Neural crest cell (in vitro differentiated cells): ENCODE measurements around the gene STN1. TPM values are rescaled to one million over a fixed set of nuclear protein-coding genes. Genes with fewer than 3 reads are reported as not detected.

ENCODE experiments used
- DNase-seq: peaks from one replicate; pipeline ENCODE4 v3.0.0; 2021; ENCODE audit warnings: low read depth, mixed read lengths, low spot score
- H3K27ac Mint-ChIP-seq: one replicate; pipeline ENCODE4 v1.8.0; 2021; ENCODE audit warnings: mild to moderate bottlenecking, mixed read lengths; ENCODE audit not compliant: unreplicated experiment
- H3K27me3 Mint-ChIP-seq: 2 replicates; pipeline ENCODE4 v1.8.0; 2021; ENCODE audit warnings: low read depth, mild to moderate bottlenecking, mixed read lengths
- H3K36me3 Mint-ChIP-seq: 2 replicates; pipeline ENCODE4 v1.8.0; 2021; ENCODE audit warnings: low read depth, mild to moderate bottlenecking, mixed read lengths
- H3K4me1 Mint-ChIP-seq: 2 replicates; pipeline ENCODE4 v1.8.0; 2021; ENCODE audit warnings: mixed read lengths
- H3K4me3 Mint-ChIP-seq: one replicate; pipeline ENCODE4 v1.8.0; 2021; ENCODE audit warnings: mild to moderate bottlenecking, mixed read lengths
- H3K9me3 Mint-ChIP-seq: 2 replicates; pipeline ENCODE4 v1.8.0; 2021; ENCODE audit warnings: mixed read lengths
- total RNA-seq: library from RNA; stranded (reverse); gene quantifications from 2 replicates; pipeline ENCODE4 v1.2.1, GENCODE V29; 2021
- TF ChIP-seq, protein P1 (sequence below): fragments of 200-600 bp; sonication (generic); conservative IDR thresholded peaks from 2 replicates; pipeline ENCODE4 v1.5.0; 2021; ENCODE audit warnings: antibody characterized with exemption, mild to moderate bottlenecking

Gene STN1
- total RNA-seq, 1 donor from 2014 or later, result 11.9 TPM

DNA sequence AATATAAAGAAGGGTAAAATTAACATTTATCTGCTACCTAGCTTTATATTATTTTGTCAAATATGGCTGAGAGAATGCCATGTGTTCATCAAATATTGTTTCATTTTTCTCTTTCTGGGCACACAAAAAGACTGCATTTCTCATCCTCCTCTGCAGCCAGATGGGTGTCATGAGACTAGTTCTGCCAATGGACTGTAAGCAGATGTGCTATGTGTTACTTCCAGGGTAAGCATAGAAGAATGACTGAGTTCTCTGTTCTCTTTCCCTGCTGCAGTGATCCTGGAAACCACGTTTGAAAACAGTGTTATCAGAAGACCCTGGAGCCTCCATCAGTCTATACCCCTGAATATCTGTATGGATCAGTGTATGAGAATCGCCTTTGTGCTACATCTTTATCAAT is 24.9 kb upstream of the STN1 start:
- Mint-ChIP-seq H3K36me3 (no peaks in the 10 kb centered on the region), H3K4me3 (no peak overlapping the region), H3K9me3 (no peaks in the 10 kb centered on the region), H3K4me1 (peaks cover 3% of the 10 kb centered on the region), H3K27me3 (peaks cover 2% of the 10 kb centered on the region), H3K27ac (no peak overlapping the region)
- TF ChIP-seq, protein P1, sequence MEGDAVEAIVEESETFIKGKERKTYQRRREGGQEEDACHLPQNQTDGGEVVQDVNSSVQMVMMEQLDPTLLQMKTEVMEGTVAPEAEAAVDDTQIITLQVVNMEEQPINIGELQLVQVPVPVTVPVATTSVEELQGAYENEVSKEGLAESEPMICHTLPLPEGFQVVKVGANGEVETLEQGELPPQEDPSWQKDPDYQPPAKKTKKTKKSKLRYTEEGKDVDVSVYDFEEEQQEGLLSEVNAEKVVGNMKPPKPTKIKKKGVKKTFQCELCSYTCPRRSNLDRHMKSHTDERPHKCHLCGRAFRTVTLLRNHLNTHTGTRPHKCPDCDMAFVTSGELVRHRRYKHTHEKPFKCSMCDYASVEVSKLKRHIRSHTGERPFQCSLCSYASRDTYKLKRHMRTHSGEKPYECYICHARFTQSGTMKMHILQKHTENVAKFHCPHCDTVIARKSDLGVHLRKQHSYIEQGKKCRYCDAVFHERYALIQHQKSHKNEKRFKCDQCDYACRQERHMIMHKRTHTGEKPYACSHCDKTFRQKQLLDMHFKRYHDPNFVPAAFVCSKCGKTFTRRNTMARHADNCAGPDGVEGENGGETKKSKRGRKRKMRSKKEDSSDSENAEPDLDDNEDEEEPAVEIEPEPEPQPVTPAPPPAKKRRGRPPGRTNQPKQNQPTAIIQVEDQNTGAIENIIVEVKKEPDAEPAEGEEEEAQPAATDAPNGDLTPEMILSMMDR, result no peak
- DNase-seq, result no peak

DNA sequence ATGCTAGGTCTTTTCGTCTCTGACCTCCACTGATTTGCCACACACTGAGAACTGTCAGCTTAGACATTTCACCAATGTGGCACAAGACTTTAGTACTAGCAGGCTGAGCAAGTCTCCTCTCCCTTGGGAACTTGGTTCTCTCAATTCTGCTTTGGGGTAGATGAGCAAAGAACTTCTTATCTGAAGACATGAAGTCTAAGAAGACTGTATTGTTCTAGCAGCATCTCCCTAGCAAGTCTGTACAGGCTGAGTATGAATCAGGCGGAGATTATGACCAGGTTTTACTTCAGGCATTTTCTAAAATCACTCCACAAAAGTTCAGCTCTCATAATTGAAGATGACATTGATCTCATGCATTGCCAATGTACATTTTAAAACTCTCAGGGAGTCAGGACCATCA is 23.8 kb upstream of the STN1 start:
- DNase-seq, result no peak
- Mint-ChIP-seq H3K9me3 (no peaks in the 10 kb centered on the region), H3K36me3 (no peaks in the 10 kb centered on the region), H3K4me3 (no peak overlapping the region), H3K27me3 (peaks cover 2% of the 10 kb centered on the region), H3K27ac (no peak overlapping the region), H3K4me1 (peaks cover 3% of the 10 kb centered on the region)
- TF ChIP-seq, protein P1, result no peak

DNA sequence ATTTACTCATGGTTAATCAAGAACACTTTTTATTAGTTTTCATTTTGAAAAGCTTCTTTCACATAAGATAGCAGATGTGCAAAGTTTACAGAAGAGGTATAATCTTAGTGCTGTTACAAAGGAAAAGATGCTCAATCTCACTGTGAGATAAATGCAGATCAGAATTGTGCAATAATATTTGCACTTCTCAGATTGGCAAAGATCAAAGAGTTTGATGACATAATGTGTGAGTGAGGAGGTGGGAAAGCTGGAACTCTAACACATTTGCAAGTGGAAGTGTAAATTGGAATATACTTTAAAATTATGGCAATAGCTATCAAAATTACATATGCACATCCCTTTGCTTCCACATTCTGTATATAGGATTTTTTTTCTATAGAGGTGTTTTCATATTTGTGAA is 21.5 kb upstream of the STN1 start:
- peaks cover 2% of the 10 kb centered on the region for H3K27me3 Mint-ChIP-seq
- no peaks in the 10 kb centered on the region for H3K9me3 Mint-ChIP-seq
- peaks cover 3% of the 10 kb centered on the region for H3K4me1 Mint-ChIP-seq
- TF ChIP-seq, protein P1, result no peak
- no peak for DNase-seq
- H3K4me3 Mint-ChIP-seq, result no peak overlapping the region
- H3K27ac Mint-ChIP-seq, result no peak overlapping the region
- H3K36me3 Mint-ChIP-seq, result no peaks in the 10 kb centered on the region

DNA sequence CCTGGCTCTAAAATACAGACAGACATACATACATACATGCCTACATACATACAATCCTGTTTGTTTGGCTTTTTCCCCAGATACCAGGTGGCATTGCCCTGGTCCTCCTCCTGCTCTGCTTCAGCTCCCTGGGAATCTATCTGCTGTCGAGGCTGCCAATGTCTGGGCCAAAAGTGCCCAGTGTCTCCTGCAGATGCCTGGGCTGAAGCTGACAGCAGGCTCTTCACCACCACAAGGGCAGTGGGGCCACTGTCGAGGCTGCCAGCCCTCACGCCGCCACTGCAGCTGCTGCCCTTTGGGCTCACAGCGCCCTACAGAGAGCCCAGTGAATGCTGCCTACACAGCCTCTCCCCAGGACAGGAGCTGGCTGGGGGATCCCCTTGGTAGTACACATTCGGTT is 18.0 kb upstream of the STN1 start:
- no peak for DNase-seq
- no peaks in the 10 kb centered on the region for H3K9me3 Mint-ChIP-seq
- TF ChIP-seq, protein P1, result no peak
- no peak overlapping the region for H3K4me3 Mint-ChIP-seq
- no peak overlapping the region for H3K27ac Mint-ChIP-seq
- no peaks in the 10 kb centered on the region for H3K4me1 Mint-ChIP-seq
- H3K27me3 Mint-ChIP-seq, result no peaks in the 10 kb centered on the region
- H3K36me3 Mint-ChIP-seq, result no peaks in the 10 kb centered on the region

DNA sequence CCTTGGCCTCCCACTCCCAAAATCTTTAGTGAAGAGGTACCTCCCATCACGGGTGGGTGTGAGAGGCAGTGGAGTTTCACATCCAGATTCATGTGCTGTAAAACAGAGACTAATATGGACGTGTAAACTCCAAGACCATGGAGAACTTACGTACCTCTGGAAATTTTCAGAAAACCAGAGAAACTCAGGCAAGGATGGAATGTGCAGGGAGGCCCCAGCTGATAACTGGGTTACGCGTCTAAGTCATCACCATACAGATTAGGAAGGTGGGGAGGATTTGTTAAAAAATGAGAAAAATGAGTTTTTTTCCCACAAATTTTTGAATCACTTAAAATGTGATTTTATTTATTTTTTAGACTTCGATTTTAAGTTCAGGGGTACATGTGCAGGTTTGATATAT is 16.3 kb upstream of the STN1 start:
- no peaks in the 10 kb centered on the region for H3K9me3 Mint-ChIP-seq
- no peaks in the 10 kb centered on the region for H3K36me3 Mint-ChIP-seq
- TF ChIP-seq, protein P1, result no peak
- H3K27ac Mint-ChIP-seq, result peak overlapping the region; percentile 43
- no peaks in the 10 kb centered on the region for H3K4me1 Mint-ChIP-seq
- H3K4me3 Mint-ChIP-seq, result no peak overlapping the region
- no peak for DNase-seq
- no peaks in the 10 kb centered on the region for H3K27me3 Mint-ChIP-seq
